GM21529 (cell line): ENCODE data around the gene SRRM2.

Source experiments
- ATAC-seq: cut with Tn5 transposase; IDR thresholded peaks from one replicate; pipeline ENCODE4 v1.9.1; 2021; ENCODE audit not compliant: unreplicated experiment

The SRRM2 gene

DNA sequence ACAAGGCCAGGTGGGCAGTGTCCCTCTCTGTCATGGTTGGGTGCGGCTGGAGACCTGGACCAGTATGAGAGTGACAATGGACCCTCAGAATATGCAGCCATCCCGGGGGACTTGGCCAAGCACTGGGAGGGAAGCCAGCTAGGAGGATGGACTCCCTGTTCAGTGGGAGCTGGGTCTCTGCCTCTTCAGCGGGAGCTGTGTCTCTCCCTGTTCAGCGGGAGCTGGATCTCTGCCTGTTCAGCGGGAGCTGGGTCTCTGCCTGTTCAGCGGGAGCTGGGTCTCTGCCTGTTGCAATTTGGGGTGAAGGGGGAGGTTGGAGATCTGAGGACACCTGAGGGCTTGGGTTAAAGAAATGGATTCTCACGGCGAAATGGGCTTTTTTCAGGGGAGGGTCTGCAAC is 38.7 kb downstream of the SRRM2 start:
- ATAC-seq, result no peak

DNA sequence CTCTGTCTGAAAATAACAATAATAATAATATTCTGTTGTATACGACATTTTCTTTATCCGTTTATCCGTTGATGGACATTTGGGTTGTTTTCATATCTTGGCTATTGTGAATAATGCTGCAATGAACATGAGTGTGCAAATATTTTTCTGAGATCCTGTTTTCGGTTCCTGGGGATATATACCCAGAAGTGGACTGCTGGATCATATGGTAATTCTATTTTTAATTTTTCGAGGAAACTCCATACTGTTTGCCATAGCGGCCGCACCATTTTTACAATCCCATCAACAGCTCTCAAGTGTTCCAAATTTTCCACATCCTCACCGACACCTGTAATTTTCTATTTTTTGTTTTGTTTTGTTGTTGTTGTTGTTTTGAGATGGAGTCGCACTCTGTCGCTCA is 40.5 kb downstream of the SRRM2 start:
- no peak for ATAC-seq

DNA sequence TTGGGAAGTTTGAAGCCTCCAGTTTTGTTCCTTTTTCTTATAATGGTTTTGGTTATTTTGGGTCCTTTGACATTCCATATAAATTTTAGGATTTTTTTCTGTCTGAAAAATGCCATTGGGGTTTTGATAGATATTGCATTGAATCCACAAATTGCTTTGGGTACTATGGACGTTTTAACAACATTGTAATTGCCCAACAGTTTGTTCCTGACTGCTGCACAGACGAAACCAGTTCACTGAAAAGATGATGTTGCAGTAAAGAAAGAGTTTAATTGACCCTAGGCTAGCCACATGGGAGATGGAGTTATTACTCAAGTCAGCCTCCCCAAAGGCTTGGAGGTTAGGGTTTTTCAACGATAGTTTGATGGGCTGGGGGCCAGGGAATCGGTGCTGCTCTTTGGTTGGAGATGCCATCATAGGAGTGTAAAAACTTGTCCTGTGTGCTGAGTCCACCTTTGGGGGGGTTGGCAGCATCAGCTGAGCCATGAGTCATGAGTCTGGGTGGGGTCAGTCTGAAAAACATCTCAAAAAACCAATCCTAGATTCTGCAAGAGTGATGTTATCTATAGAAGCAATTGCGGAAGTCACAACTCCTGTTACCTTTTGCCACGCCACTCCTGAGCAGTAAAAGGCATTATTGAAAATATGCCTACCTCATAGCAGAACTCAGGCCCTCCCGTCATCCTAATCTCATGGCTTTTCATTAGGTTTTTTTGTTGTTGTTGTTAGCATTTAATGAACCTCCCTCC is 43.1 kb downstream of the SRRM2 start:
- ATAC-seq, result no peak

DNA sequence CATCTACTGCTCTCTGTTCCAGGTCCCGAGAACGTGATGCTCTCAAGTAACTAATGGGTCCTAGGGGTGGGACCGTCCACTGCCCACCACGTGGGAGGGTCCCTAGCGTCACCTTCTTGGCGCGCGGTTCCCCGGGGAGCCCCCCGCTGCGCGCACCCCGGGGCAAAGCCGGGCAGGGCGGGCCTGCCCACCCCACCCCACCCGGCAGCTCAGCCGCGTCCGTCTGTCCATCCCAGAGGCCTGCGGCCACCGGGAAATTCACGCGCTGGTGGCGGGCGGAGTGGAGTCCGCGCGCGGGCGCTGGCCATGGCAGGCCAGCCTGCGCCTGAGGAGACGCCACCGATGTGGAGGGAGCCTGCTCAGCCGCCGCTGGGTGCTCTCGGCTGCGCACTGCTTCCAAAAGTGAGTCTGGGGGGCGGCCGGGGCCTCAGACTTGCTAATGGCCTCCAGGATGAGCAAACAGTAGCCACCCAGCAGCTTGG is 46.3 kb downstream of the SRRM2 start:
- ATAC-seq, result no peak

DNA sequence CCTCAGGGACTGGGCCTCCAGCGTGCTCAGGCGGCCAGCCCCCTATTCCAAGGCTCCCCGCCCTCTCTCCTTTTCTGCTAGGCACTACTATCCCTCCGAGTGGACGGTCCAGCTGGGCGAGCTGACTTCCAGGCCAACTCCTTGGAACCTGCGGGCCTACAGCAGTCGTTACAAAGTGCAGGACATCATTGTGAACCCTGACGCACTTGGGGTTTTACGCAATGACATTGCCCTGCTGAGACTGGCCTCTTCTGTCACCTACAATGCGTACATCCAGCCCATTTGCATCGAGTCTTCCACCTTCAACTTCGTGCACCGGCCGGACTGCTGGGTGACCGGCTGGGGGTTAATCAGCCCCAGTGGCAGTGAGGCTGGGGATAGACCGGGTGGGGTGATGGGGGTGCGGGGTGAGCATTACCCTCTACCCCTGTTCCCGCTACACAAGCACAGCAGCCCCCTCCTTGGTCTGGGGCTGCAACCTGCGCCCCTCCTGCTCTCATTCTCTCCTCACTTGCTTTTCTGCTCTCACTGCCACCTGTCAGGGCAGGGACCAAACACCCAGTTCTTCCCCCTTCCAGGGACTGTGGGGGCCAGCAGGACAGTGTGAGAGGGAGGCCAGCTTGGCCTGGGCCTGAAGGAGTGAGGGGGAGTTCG is 46.9 kb downstream of the SRRM2 start:
- ATAC-seq, result no peak

DNA sequence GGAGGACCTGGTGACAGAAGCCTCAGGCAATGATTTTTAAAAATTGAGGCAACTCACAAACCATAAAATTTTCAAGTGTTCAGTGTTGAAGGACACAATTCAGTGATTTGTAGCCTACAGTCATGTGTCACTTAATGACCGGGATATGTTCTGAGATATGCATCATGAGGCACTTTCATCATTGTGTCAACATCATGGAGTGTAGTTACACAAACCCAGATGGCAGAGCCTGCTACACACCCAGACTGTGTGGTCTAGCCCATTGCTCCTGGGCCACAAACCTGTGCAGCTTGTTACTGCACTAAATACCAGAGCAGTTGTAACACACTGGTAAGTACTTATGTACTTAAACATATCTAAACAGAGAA is 47.4 kb downstream of the SRRM2 start:
- ATAC-seq, result no peak

DNA sequence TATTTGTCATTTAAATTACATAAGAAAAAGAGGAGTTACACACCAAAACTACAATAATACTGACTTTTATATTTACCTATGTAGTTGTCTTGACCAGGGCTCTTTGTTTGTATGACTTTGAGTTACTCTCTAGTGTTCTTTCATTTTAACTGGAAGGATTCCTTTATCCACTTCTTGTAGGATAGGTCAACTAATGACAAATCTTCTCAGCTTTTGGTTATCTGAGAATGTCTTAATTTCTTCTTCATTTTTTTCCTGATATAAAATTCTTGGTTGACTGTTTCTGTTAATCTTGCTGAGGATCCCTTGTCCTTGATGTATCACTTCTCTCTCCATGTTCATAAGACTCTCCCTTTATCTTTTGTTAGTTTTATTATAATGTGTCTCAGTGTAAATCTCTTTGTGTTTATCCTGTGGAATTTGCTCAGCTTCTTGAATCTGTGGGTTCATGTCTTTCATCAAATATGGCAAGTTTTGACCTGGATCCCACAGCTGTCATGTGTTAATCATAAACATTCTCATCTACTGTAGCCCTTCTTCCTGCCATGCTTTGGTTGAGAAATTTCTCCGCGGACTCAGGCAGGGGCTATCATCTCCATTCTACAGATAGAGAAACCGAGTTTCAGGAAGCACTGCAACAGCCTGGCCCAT is 51.2 kb downstream of the SRRM2 start:
- no peak for ATAC-seq

DNA sequence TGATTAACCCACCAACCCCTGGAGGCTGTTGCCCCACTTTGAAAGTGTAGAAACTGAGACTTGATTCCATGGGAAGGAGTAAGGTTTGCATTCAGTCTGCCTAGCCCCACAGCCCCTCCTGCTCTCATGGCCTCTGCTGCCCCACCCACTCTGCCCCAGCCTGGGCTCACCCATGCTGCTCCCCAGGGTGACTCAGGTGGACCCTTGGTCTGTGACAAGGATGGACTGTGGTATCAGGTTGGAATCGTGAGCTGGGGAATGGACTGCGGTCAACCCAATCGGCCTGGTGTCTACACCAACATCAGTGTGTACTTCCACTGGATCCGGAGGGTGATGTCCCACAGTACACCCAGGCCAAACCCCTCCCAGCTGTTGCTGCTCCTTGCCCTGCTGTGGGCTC is 52.3 kb downstream of the SRRM2 start:
- no peak for ATAC-seq

DNA sequence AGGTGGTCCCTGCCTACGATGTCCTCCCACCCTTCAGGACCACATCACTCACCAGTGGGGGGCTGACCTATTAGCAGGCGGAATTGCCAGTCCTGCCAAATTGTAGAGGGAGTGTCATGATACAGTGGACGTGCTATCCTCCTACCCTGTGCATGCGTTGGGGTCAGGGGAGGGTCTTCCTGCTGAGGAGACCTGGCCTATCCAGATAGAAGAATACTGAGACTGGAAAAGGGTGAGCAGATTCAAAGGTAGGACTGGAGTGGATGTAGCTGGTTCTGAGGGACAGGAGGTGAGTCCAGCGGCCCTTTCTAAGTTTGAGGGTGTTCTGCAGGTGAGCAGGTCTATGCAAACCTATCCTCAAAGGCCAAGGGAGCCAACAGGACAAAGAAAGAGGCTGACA is 53.8 kb downstream of the SRRM2 start:
- no peak for ATAC-seq

DNA sequence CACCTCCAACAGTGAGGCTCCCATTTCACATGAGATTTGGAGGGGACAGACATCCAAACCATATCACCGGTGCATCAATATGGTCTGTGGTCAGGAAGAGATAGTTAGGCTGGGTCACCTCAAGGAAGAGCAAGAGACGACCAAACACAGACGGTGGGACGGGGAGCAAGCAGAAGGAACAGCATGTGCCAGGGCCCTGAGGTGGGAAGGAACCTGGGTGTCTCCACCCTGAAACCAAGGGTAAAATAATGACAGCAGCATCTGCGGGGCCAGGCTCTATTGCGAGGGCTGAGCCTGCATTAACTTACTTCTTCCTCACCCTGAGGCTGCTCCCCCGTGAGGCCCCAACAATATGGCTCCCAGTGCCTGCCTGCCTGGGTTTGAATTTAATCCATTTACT is 55.7 kb downstream of the SRRM2 start:
- no peak for ATAC-seq

DNA sequence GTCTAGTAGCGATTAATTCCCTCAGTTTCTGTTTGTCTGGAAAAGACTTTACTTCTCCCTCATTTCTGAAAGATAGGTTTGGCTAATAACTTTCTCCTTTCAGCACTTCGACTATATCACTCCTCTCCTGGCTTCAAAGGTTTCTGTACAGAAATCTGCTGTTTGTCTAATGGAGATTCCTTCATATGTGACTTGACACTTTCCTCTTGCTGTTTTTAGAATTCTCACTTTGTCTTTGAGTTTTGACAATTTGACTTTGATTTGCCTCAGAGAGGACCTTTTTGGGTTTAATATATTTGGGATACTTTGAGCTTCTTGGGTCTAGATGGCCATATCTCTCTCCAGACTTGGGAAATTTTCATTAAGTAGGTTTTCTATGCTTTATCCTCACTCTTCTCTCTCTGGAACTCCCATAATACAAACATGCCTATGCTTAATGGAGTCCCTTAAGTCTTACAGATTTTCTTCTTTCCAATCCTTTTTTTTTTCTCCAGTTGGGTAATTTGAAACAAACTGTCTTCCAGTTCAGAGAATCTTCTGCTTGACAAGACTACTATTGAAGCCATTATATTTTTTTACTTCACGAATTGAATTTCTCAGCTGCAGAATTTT is 56.8 kb downstream of the SRRM2 start:
- ATAC-seq, result no peak

DNA sequence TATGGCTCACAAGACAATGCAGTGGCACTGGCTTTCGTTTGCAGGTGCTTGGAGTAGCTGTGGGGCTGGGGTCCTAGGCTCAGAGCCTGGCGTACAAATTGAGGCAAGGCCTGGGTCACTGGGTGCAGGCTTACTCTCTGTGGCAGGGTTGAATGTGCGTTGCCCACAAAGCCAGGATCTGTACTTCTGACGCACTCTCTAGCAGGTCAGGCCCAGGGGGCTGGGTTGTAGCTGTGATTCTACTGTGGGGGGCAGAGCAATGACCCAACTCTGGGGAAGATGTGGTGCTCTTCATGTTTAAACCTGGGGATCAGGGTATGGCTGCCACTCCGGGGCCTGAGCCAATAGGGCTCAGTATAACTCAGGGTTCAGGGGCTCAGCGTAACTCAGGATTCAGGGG is 58.2 kb downstream of the SRRM2 start:
- no peak for ATAC-seq

DNA sequence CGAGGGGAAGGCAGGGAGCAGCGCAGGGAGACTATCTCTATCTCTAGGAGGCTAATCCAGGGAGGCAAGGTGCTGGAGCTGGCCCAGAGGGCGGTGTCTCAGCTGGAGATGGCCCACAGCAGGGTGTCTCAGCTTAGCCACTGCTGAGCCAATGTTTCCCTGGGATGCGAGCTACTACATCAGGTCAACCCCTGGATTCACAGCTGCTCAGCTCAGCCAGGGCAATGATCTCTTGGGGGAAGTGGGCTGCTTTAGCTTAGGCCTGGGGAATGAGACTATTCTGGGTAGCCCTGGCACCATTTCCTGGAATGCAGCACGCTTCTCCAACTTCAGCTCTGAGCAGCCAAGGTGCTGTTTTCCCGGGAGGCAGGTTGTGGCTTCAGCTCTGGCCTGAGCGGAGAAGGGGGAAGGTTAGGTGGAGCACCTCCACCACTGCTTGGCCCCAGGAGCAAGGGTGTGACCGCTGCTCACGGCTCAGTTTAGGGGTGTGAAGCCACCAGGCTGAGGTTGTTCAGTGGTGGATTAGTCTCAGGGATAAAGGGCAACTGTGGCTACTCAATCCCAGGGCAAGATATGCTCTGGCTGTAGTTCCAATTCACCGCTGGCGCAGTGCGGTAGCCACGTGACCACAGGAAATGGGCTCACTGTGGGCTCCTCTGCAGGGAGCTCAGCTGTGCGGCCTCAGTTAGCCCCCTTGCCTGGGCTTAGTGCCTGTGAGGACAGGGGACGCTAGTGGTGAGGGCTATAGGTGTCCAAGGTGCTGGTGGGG is 59.4 kb downstream of the SRRM2 start:
- no peak for ATAC-seq

DNA sequence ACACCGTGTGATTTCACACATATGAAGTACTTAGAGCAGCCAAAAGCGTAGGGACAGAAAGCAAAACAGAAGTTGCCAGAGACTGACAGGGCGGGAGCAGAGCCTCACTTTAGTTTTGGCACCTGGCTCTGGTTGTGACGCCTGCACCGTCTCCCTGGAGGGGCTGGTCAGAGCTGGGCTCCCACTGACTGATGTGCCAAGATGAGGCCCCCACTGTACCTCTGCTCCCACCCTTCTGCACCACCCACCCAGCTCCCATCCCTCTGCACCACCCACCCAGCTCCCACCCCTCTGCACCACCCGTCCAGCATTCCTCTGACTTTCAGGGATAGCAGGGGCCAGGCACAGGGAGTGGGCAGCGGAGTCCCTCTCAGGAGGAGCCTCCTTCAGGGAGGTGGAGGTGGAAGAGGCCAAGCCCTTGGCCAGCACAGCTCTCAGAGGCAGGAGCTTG is 61.4 kb downstream of the SRRM2 start:
- ATAC-seq, result no peak

DNA sequence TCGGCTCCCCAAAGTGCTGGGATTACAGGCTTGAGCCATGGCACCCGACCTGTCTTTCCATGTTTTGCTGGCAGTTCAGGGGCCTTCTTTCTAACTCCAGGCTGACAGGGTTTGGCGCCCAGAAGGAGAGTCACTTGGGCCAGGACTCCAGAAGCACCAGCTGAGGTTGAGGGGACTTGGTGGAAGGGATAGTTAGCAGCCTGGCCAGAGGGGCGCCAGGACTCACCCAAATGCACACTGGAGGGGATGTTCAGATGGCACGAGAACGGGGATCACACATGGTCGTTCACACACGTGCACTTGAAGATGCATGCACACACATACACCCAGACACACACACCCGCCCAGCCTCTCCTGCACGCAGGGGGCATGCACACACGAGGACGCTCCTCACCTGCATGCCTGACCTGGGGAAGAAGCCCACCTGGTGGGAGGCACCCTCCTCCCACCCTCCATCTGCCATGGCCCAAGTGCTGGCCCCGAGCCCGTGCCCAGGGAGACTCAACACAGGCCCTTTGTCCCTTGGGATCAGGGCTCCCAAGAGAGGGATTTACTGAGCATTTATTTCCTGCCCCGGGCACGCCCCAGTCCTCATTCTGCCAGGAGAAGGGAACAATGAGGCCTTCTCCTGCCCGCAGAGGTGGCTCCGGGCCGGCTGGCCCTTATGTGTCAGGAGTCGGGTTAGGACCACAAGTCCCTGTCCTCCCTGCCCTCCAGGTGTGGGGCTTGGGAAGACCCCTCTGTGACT is 62.3 kb downstream of the SRRM2 start:
- ATAC-seq, result no peak

DNA sequence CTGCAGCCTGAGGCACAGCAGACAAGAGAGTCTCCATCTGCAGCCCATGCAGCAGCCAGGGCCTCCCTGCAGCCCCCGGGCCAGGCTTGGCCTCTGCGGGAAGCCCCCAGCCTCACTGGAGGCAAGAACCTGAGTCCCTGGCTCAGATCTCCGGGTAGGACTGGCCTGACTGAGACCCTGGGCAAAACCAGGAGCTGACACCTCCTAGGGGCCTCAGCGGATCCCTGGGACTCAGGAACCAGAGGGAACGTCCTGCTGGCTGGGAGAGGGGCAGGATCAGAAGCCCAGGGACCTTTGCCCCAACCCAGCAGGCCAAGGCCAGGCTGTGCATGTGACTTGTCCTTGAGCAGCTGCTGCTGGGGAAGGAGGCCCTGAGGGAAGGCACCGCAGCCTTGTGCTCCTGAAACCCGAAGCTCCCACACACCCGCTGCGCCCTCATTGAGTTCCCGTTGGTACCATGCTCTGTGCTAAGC is 62.9 kb downstream of the SRRM2 start:
- no peak for ATAC-seq

DNA sequence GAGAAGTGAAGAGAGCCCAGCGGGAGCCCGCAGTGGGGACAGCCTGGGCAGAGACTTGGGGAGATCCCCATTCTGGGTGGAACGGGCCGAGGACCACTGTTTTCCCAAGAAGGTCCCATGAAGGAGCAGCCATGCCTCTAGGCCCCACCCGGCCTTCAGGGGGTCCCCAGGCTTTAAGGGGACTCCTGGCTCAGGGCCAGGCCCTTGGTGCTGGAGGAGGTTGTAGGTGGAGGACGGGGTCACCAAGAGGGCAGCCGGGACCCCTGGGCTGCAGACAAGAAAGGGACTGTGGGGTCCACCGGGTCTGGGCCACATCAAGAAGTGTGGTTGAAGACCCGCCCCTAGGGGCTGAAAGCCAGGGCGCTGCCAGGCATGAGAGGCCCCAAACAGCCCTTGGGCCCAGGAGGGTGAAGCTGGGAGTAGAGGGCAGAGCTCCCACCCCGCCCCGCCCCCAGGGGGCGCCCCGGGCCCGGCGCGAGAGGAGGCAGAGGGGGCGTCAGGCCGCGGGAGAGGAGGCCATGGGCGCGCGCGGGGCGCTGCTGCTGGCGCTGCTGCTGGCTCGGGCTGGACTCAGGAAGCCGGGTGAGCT is 64.4 kb downstream of the SRRM2 start, which contains the start of gene PRSS21:
Gene PRSS21, plus strand, starts transcription at position 487 of the 589 bp plus-strand sequence. Its CDS starts 32 bp downstream, at position 519.
- ATAC-seq, result no peak

DNA sequence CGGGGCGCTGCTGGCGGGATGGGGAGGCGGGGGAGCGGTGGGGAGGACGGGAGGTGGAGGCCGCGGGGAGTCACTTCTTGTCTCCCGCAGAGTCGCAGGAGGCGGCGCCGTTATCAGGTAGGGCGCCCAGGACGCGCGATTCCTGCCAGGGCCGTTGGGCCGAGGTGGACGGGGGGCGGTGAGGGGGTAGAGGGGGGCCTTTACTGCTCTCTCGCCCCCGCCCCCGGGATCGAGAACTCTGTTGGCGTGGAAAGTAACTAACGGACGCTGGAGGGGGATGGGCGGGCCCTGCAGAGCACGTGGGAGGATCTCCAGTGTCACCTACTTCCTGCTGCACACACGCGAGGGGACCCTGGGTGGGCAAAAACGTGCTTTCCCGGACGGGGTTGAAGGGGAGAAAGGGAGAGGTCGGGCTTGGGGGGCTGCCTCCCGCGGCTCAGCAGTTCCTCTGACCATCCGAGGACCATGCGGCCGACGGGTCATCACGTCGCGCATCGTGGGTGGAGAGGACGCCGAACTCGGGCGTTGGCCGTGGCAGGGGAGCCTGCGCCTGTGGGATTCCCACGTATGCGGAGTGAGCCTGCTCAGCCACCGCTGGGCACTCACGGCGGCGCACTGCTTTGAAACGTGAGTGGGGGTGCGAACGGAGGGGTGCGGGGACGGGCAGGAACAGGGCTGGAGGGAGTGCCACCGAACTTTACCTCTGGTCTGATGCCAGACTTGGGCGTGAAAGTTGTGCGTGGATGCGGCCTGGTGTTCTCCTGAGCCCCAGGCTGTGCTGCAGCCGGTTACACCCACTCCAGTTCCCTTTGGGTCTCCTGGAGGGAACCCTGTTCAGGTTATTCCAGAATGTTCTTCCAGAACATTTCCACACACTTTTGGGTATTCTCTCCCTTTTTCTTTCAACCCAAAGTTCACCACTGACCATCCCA is 65.2 kb downstream of the SRRM2 start:
- ATAC-seq, result no peak
